Heart right ventricle (tissue), 16 donors: ENCODE data around the gene BRD4. TPM values are rescaled to one million over a fixed set of nuclear protein-coding genes. Genes with fewer than 3 reads are reported as not detected.
A peak's percentile ranks its signal among the peaks of the same experiment; 100 is the strongest.

Experiments used
- ATAC-seq, 8 donors: fragments of 200-7000 bp; cut with Tn5 transposase; one replicate each; pipeline ENCODE4 v1.9.1; 2020; ENCODE audit warnings: mild to moderate bottlenecking in 8 of 8, moderate library complexity in 8 of 8, moderate number of reproducible peaks in 1 of 8
- DNase-seq, 2 donors: peaks; one replicate each; pipeline ENCODE4 v3.0.0-alpha.2; 2020
- H3K27ac ChIP-seq, 10 donors: fragments of 200-600 bp; sonication (generic) in 2 of 10; one replicate each; pipeline versions ENCODE4 v1.5.0 to v1.8.0; 2020 to 2022; ENCODE audit warnings: mild to moderate bottlenecking in 3 of 10
- H3K27me3 ChIP-seq, 7 donors: fragments of 200-600 bp; one replicate each; pipeline ENCODE4 v1.8.0; 2021 to 2022; ENCODE audit warnings: mild to moderate bottlenecking in 2 of 7
- H3K36me3 ChIP-seq, 9 donors: fragments of 200-600 bp; sonication (generic) in 1 of 9; one replicate each; pipeline versions ENCODE4 v1.5.0 to v1.8.0; 2020 to 2022; ENCODE audit warnings: mild to moderate bottlenecking in 2 of 9
- H3K4me1 ChIP-seq, 9 donors: fragments of 200-600 bp; sonication (generic) in 1 of 9; one replicate each; pipeline versions ENCODE4 v1.5.0 to v1.8.0; 2020 to 2022; ENCODE audit warnings: mild to moderate bottlenecking in 4 of 9
- H3K4me3 ChIP-seq, 10 donors: fragments of 200-600 bp; sonication (generic) in 2 of 10; one replicate each; pipeline versions ENCODE4 v1.5.0 to v1.8.0; 2020 to 2022; ENCODE audit warnings: mild to moderate bottlenecking in 7 of 10, moderate library complexity in 2 of 10
- H3K9me3 ChIP-seq, 11 donors: fragments of 200-600 bp in 10 of 11; sonication (generic) in 2 of 11; one replicate each; pipeline versions ENCODE4 v1.5.0 to v1.8.0; 2013 to 2022; ENCODE audit warnings: mild to moderate bottlenecking in 2 of 11, control low read depth in 1 of 11, moderate library complexity in 1 of 11
- WGBS, 2 donors: extraction: QIAGEN DNeasy Blood & Tissue Kit; methylation state at CpG; one replicate each; pipeline ENCODE4 v1.1.7; 2013; ENCODE audit warnings: inconsistent platforms in 1 of 2; 5-methylcytosine and 5-hydroxymethylcytosine counted together
- intact Hi-C, 10 donors: fragments of 100-400 bp; cut with DNase I; formaldehyde crosslinking; loops; one replicate each; pipeline versions ENCODE4 v1.11.1 to v1.14.2; 2022
- polyA plus RNA-seq, 2 donors: library from polyadenylated mRNA; stranded (reverse); fragments of 200-250 nt; gene quantifications; one replicate each; pipeline ENCODE4 v1.2.3, GENCODE V29; 2013
- total RNA-seq, 10 donors: library from RNA; stranded (reverse); fragmentation: NEBNext Ultra II Directional in 3 of 10; extraction: Animal tissue kit (Norgen Biotek cat#: 25700) in 3 of 10; gene quantifications; one replicate each; pipeline versions ENCODE4 v1.2.1 to v1.2.4, GENCODE V29; 2021 to 2023
- TF ChIP-seq, protein P1 (sequence below), 9 donors: fragments of 200-600 bp; sonication (generic) in 2 of 9; IDR thresholded peaks; one replicate each; pipeline versions ENCODE4 v1.5.0 to v1.8.0; 2021 to 2022; ENCODE audit warnings: antibody characterized with exemption in 9 of 9, mild to moderate bottlenecking in 5 of 9, moderate library complexity in 1 of 9
- donor health status: Arrhythmogenic right ventricular cardiomyopathy.
- donor health status: ischemic (EF 13 %, LVEDD 7.1; RV severe dilation, severe dysfunction).
- donor health status: healthy with polysubstance abuse.
- donor health status: DM: no; HTN: yes; CAD: no.
- donor health status: DM: no; HTN: no; CAD: no.
- donor health status: ischemic (EF 25% LVEDD 6.9; RV normal size, moderate dysfunction).
- donor health status: ischemic (EF 25% LVEDD 5.7; RV mildly dilated, moderate dysfunction).
- donor health status: healthy.
- donor health status: DM: yes; HTN: yes; CAD: no.
- donor health status: Ischemic cardiomyopathy.
- donor health status: ischemic (EF 35%, LVEDD 5.7; RV mildly dilated, moderate dysfunction).
- donor health status: nonischemic (EF 11% LVEDD 7.7; RV severe dilation, severe dysfunction).
- donor health status: DM: yes; HTN: yes; CAD: no.
- donor health status: PGD.
- donor health status: ischemic (EF 29% LVEDD 5.4; RV normal size, mild dysfunction).
- donor health status: nonischemic (EF 23%, LVEDD 6.1; RV moderate dilation, normal function).

Gene BRD4
- total and polyA plus RNA-seq, 12 donors, result 31.2 to 85.1 (median 53.6) TPM

DNA sequence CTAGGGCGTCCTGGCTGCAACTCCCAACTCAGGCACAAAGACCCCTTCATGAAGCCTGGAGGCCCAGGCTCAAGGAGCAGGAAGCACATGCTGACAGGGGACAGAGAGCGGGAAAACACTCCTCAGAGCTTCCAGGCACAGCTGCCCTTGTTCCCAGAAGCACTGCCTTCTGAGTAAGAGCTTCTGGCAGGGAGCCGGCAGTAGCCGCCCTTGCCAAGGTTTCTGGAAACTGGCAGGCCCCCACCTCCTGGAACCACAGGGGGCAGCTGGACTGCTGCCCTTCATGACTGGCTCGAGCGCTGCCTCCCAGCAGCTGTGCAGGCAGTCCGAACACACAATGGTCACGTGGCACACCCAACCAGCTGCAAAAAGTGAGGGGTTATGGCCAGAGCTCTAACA is 66.5 kb downstream of the BRD4 start:
- no peak overlapping the region for H3K4me3 ChIP-seq
- peak overlapping the region; percentile 20 to 81 (median 62) for H3K27ac ChIP-seq
- intact Hi-C loops, result loop anchor here (2.0 to 10.0 kb wide), 10 partner anchors 15 to 291 kb away; partner anchors contain the start of genes AKAP8 (in 3 of the 10) and BRD4 (in 1 of the 10)
- H3K4me1 ChIP-seq, result peaks cover 27 to 77% (median 68%) of the 10 kb centered on the region in 9 donors
- peaks cover 10 to 99% (median 55%) of the 10 kb centered on the region in 9 donors for H3K36me3 ChIP-seq
- DNase-seq (peak; percentile 89 to 91), ATAC-seq (peak; percentile 77 to 90 (median 86))
- no peaks in the 10 kb centered on the region for H3K27me3 ChIP-seq
- H3K9me3 ChIP-seq, result no peaks in the 10 kb centered on the region
- 9 to 17% methylated on average over 8 of the region's 8 CpGs for WGBS, 2 donors
- TF ChIP-seq, protein P1, sequence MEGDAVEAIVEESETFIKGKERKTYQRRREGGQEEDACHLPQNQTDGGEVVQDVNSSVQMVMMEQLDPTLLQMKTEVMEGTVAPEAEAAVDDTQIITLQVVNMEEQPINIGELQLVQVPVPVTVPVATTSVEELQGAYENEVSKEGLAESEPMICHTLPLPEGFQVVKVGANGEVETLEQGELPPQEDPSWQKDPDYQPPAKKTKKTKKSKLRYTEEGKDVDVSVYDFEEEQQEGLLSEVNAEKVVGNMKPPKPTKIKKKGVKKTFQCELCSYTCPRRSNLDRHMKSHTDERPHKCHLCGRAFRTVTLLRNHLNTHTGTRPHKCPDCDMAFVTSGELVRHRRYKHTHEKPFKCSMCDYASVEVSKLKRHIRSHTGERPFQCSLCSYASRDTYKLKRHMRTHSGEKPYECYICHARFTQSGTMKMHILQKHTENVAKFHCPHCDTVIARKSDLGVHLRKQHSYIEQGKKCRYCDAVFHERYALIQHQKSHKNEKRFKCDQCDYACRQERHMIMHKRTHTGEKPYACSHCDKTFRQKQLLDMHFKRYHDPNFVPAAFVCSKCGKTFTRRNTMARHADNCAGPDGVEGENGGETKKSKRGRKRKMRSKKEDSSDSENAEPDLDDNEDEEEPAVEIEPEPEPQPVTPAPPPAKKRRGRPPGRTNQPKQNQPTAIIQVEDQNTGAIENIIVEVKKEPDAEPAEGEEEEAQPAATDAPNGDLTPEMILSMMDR (IDR thresholded peaks at IDR 0.05), result peak in 1 of 9 donors; percentile 11

DNA sequence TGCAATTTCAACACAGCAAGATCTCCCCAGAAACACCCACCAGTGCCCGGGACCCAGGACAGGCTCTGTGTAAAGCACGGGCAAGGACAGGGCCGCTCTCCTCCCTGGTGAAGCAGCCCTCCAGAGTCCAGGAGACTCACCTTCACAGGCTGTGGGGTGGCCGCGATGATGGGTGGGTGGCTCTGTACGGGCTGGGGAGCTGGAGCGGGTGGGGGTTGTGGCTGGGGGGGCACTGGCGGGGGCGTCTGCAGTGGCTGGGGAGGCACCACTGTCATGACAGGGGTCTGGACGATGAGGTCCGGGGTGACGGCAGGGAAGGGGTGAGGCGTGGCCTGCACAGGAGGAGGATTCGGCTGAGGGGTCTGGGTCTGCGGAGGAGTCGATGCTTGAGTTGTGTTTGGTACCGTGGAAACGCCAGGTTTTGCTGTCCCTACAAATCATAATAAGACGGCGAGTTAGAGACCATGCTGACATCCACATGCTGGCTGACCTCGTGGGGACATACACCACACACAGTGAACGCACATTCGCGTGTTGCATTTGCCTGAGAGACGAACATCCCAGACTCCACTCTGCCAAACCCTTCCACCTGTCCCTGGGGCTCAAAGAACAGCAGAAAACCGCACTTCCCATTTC is 67.0 kb downstream of the BRD4 start:
- Histone ChIP-seq H3K27ac (peak overlapping the region; percentile 20 to 81 (median 62)), H3K9me3 (no peaks in the 10 kb centered on the region), H3K4me1 (peaks cover 27 to 72% (median 68%) of the 10 kb centered on the region in 9 donors), H3K27me3 (no peaks in the 10 kb centered on the region), H3K36me3 (peaks cover 10 to 99% (median 55%) of the 10 kb centered on the region in 9 donors), H3K4me3 (no peak overlapping the region)
- WGBS, 2 donors, result 69 to 70% methylated on average over 26 of the region's 26 CpGs
- no peak for DNase-seq
- intact Hi-C loops, result loop anchor here in 9 of 10 donors (2.0 to 10.0 kb wide), 9 partner anchors 59 to 292 kb away; partner anchors contain the start of genes AKAP8 (in 3 of the 9) and BRD4 (in 1 of the 9)
- TF ChIP-seq, protein P1 (IDR thresholded peaks at IDR 0.05), result no peak
- peak in 7 of 8 donors; percentile 1 to 33 (median 12) for ATAC-seq

DNA sequence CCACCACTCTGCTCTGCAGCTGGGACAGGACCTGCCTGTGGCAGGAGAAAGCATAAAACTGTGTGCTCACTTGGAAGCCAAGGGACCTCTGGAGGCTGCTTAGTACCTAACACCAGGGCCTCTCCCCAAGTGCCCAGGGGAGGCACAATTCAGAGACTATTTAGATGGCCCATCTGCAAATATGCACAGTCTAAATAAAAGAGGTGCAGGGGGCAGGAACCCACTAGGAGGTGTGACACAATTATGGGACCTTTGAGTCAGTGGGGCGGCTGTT is 67.5 kb downstream of the BRD4 start:
- Histone ChIP-seq H3K36me3 (peaks cover 10 to 99% (median 56%) of the 10 kb centered on the region in 9 donors), H3K27ac (peak overlapping the region in 9 of 10 donors; percentile 33 to 81 (median 68)), H3K9me3 (no peaks in the 10 kb centered on the region), H3K4me3 (no peak overlapping the region), H3K27me3 (no peaks in the 10 kb centered on the region), H3K4me1 (peaks cover 27 to 70% (median 65%) of the 10 kb centered on the region in 9 donors)
- TF ChIP-seq, protein P1 (IDR thresholded peaks at IDR 0.05), result no peak
- intact Hi-C loops, result loop anchor here (2.0 to 10.0 kb wide), 10 partner anchors 60 to 292 kb away; partner anchors contain the start of genes AKAP8 (in 5 of the 10) and BRD4 (in 3 of the 10)
- DNase-seq (no peak), ATAC-seq (no peak)
- 89 to 100% methylated on average over 1 of the region's 1 CpG for WGBS, 2 donors

DNA sequence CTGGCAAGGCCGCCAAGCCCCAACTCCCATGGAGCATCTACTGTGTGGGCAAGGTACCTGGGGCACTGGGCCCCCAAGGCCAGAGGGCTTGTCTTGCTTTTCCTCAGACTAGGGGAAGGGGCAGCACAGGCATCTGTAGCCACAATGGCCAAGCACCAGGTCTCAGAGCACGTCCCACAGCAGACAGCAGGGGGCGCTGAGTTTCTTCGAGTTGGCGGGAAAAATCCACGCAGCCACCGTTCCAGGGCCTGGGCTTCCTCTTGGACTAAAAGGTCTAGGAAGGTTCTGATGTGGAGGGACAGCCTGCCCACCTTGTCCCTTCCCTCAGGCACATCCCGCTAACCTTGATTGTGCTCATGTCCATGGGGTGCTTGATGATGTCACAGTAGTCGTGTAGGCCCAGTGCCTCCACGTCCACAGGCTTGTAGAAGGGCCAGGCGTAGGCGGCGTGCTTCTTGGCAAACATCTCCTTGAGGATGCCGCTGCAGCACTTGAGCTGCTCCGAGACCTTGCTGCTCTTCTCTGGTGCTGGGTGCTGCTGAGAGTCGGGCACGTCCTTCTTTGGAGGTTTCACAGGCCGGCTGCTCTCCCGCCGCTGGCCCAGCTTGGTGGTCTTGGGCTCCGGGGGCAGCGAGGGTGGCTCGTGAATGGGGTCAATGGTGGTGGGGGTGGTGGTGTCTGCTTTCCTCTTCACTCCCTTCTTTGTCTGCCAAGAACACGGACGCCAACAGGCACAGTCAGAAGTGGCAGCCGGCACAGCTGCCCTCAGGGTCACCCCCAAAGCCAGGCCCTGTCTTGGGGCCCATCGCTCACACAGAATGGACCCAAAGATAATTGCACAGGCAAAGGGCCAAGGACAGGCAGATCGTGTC is 68.0 kb downstream of the BRD4 start:
- DNase-seq, result peak; percentile 75 to 76
- H3K9me3 ChIP-seq, result no peaks in the 10 kb centered on the region
- H3K27me3 ChIP-seq, result no peaks in the 10 kb centered on the region
- H3K4me3 ChIP-seq, result no peak overlapping the region
- H3K4me1 ChIP-seq, result peaks cover 27 to 64% (median 59%) of the 10 kb centered on the region in 9 donors
- WGBS, 2 donors, result 56 to 57% methylated on average over 28 of the region's 28 CpGs
- TF ChIP-seq, protein P1 (IDR thresholded peaks at IDR 0.05), result peak; percentile 51 to 85 (median 81)
- H3K36me3 ChIP-seq, result peaks cover 15 to 100% (median 59%) of the 10 kb centered on the region in 9 donors
- peak; percentile 9 to 52 (median 42) for ATAC-seq
- H3K27ac ChIP-seq, result peak overlapping the region in 9 of 10 donors; percentile 41 to 81 (median 56)
- intact Hi-C loops, result loop anchor here (2.0 to 10.0 kb wide), 8 partner anchors 61 to 293 kb away; partner anchors contain the start of genes AKAP8 (in 4 of the 10) and BRD4 (in 3 of the 10)
